A549 treated with GW870086 at 1 μM for 4 hours (cell line): ENCODE measurements around the gene TSEN34. TPM values are rescaled to one million over a fixed set of nuclear protein-coding genes. Genes with fewer than 3 reads are reported as not detected.

Experiments used
- total RNA-seq: library from RNA; stranded (reverse); fragments of 200-300 nt; extraction: Qiagen RNA extraction; gene quantifications from 5 replicates; pipeline ENCODE4 v1.2.3, GENCODE V29; 2022; ENCODE audit warnings: low read depth

TSEN34 gene
- total RNA-seq: 86.6 to 131 TPM (median 124 TPM) in 5 replicates

DNA sequence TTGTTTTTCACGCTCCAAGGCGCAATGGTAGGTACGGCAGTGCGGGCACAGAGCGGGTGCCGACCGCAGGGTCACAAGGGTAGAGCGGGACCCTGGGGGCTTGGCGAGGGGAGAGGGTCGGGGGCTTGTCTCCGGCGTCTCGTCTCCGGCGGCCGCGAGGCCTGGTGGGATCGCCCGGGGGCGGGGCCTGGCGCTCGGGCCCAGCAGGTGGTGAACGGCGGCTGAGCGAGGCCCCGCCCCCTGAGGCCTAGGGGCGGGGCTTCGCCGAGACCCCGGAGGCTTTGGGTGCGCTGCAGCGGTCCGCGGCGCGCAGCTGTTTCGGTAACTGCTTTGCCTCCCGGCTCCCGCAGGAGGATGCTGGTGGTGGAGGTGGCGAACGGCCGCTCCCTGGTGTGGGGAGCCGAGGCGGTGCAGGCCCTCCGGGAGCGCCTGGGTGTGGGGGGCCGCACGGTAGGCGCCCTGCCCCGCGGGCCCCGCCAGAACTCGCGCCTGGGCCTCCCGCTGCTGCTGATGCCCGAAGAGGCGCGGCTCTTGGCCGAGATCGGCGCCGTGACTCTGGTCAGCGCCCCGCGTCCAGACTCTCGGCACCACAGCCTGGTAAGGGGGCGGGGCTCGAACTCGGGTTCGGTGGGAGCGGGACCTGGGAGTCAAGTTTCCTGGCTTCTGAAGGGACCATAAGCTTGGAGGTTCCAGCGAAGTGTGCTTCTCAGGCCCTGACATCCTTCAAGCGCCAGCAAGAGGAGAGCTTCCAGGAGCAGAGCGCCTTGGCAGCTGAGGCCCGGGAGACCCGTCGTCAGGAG lies at the start of gene TSEN34:
Gene TSEN34 (plus strand): TSS at position 298 of the 800 bp plus-strand sequence. CDS start 57 bp downstream, at position 355.

GRCh38 chr19:54159352-54160181 lies 31.5 kb upstream of the TSEN34 start, which contains the start of gene LENG1:
LENG1 (minus strand) TSS chr19:54159721; CDS start chr19:54159695, 26 bp downstream.

DNA sequence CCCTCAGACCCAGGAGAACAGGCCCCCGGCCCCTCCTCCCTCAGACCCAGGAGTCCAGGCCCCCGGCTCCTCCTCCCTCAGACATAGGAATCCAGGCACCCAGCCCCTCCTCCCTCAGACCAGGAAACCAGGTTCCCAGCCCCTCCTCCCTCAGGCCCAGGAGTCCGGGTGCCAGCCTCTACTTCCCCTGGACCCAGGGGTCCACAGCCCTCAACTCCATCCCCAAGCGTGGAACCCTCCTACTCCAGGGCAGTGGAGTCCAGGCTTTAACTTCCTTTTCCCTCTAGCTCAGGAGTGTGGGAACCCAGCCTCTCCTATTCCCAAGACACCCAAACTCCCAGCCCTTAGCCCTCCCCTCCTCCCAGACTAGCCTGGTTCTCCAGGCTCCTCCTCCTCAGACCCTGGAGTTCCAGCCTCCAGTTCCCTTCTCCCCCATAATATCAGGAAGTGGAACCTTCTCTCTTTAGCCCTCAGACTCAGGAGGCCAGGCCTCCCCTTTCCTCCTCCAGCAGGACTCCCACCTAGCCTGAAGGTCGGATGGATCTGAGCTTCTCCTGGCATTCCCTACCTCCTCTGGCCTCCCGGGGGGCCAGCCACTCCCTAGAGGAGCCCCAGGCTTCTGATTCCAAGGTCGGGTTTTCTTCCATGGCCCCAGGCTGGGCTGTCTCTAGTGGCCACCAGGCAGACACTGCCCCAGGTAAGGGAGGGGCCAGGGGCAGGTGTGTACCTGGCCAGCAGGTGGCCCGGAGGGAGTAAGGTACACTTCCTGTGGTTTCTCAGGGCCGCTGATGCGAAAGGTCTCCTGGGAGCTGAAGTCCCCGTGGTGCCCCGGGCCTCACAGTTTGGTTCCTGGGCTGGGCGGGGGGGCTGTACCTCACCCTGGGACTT lies 18.4 kb upstream of the TSEN34 start, which contains the start of gene TMC4:
Gene TMC4 (minus strand): TSS at position 690 of the 888 bp plus-strand sequence. CDS start 43 bp downstream, at position 647.

GRCh38 chr19:54189145-54189734 lies 1.9 kb upstream of the TSEN34 start, which contains the start of gene MBOAT7:
MBOAT7 (minus strand) TSS chr19:54189580; CDS start chr19:54188508, 1,072 bp downstream.

DNA sequence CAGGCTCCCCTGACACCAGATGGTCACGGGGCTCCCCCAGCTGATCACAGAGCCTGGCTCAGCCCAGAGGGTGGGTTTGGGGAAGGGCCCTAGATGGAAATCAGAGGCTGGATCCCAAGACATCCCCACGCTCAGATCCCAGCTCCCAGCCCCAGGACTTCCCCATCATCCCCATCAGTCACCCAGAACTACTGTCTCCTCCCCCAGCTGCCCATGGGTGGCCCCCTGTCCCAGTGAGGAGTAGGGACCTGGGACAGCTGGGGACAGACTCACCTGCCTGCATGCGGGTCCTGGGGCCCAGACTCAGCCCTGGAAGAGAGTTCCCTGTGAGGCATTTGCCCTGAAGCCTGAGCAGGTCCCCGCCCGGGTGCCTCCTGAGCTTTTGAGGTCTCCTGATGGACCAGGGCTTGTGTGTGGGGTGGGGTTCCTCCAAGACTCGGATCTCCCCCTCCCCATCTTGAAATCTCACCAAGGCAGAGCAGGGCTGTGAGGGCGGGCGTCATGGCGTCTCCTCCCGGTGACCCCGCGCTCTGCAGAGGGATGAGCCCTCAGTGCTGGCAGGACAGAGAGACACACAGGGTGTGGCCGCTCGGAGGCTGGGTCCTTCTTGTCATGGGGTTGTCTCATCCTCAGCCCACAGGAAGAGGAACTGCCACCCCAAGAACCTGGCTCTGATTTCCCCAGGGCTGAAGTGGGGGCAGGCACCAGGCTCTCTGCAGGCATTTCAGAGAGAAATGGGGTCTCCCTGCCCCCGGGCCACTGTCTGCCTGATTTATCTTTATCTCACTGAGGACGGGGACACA lies 31.6 kb downstream of the TSEN34 start, which contains the start of gene LILRB3:
Gene LILRB3 (minus strand): TSS at position 534 of the 803 bp plus-strand sequence. CDS start 31 bp downstream, at position 503.

DNA sequence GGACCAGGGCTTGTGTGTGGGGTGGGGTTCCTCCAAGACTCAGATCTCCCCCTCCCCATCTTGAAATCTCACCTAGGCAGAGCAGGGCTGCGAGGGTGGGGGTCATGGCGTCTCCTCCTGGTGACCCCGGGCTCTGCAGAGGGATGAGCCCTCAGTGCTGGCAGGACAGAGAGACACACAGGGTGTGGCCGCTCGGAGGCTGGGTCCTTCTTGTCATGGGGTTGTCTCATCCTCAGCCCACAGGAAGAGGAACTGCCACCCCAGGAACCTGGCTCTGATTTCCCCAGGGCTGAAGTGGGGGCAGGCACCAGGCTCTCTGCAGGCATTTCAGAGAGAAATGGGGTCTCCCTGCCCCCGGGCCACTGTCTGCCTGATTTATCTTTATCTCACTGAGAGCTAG lies 51.5 kb downstream of the TSEN34 start, which contains the start of gene LILRA6:
Gene LILRA6 (minus strand): TSS at position 145 of the 400 bp plus-strand sequence.

Other genes with a start within 250 kb of the TSEN34 start
- 0.66 to 1.2 TPM (median 1.1 TPM) in 5 replicates for gene CACNG8, start 228.4 kb upstream of the TSEN34 start, total RNA-seq
- gene CACNG6, start 199.7 kb upstream of the TSEN34 start, total RNA-seq: 7.9 to 14.2 TPM (median 11.6 TPM) in 5 replicates
- 0.27 to 1.5 TPM (median 0.47 TPM) in 5 replicates for gene VSTM1, start 127.4 kb upstream of the TSEN34 start, total RNA-seq
- gene TARM1, start 109.9 kb upstream of the TSEN34 start, total RNA-seq: not detected in 5 replicates
- gene OSCAR, start 90.5 kb upstream of the TSEN34 start, total RNA-seq: 0.17 to 0.44 TPM (median 0.23 TPM) in 5 replicates
- 196 to 262 TPM (median 224 TPM) in 5 replicates for gene NDUFA3, start 88.5 kb upstream of the TSEN34 start, total RNA-seq
- 19.1 to 23.8 TPM (median 20.9 TPM) in 5 replicates for gene TFPT, start 75.7 kb upstream of the TSEN34 start, total RNA-seq
- 104 to 119 TPM (median 115 TPM) in 5 replicates for gene PRPF31, start 75.6 kb upstream of the TSEN34 start, total RNA-seq
- gene CNOT3, start 53.5 kb upstream of the TSEN34 start, total RNA-seq: 44.4 to 68.3 TPM (median 63.5 TPM) in 5 replicates
- gene LENG1, start 31.6 kb upstream of the TSEN34 start, total RNA-seq: 7.3 to 9.1 TPM (median 8.1 TPM) in 5 replicates
- 0.53 to 1.7 TPM (median 0.91 TPM) in 5 replicates for gene TMC4, start 18.1 kb upstream of the TSEN34 start, total RNA-seq
- gene MBOAT7, start 1.7 kb upstream of the TSEN34 start, total RNA-seq: 115 to 158 TPM (median 153 TPM) in 5 replicates
- gene RPS9, start 9.6 kb downstream of the TSEN34 start, total RNA-seq: 2,157 to 2,797 TPM (median 2,191 TPM) in 5 replicates
- 0.20 to 0.59 TPM (median 0.31 TPM) in 5 replicates for gene LILRB3, start 31.7 kb downstream of the TSEN34 start, total RNA-seq
- not detected in 5 replicates for gene LILRA6, start 51.5 kb downstream of the TSEN34 start, total RNA-seq
- gene LILRB5, start 66.0 kb downstream of the TSEN34 start, total RNA-seq: 0.05 to 0.15 TPM (median 0.05 TPM) in 4 of 5 replicates, not detected in the other
- gene LILRB2, start 89.8 kb downstream of the TSEN34 start, total RNA-seq: 0.06 to 0.24 TPM (median 0.12 TPM) in 4 of 5 replicates, not detected in the other
- gene LILRA5, start 121.9 kb downstream of the TSEN34 start, total RNA-seq: not detected in 5 replicates
- gene LILRA4, start 147.9 kb downstream of the TSEN34 start, total RNA-seq: not detected in 5 replicates
- gene LAIR1, start 173.6 kb downstream of the TSEN34 start, total RNA-seq: 0.18 TPM in 1 of 5 replicates, not detected in the others
- 0.21 to 0.30 TPM (median 0.25 TPM) in 4 of 5 replicates, not detected in the other for gene TTYH1, start 224.2 kb downstream of the TSEN34 start, total RNA-seq